H9 (cell line): ENCODE data around the gene ADCK2. TPM values are rescaled to one million over a fixed set of nuclear protein-coding genes. Genes with fewer than 3 reads are reported as not detected.

Experiments
- DNase-seq: peaks from one replicate; pipeline ENCODE4 v3.0.0-alpha.2; 2017
- H2AFZ ChIP-seq: one replicate; pipeline ENCODE4 v1.6.1; 2013; ENCODE audit warnings: mild to moderate bottlenecking, low read length, control low read depth, moderate library complexity
- H2AK5ac ChIP-seq: 2 replicates; pipeline ENCODE4 v1.6.1; 2013; ENCODE audit warnings: low read length, control low read depth, mixed read lengths; ENCODE audit not compliant: insufficient read length
- H2BK120ac ChIP-seq: one replicate; pipeline ENCODE4 v1.6.1; 2013; ENCODE audit warnings: low read depth, mild to moderate bottlenecking, low read length, control low read depth, inconsistent platforms; ENCODE audit not compliant: poor library complexity, severe bottlenecking
- H2BK12ac ChIP-seq: 2 replicates; pipeline ENCODE4 v1.6.1; 2013; ENCODE audit warnings: low read length, control low read depth, mixed read lengths, low read depth; ENCODE audit not compliant: insufficient read length
- H2BK15ac ChIP-seq: 2 replicates; pipeline ENCODE4 v1.6.1; 2013; ENCODE audit warnings: low read depth, low read length, control low read depth
- H2BK20ac ChIP-seq: one replicate; pipeline ENCODE4 v1.6.1; 2013; ENCODE audit warnings: low read depth, mild to moderate bottlenecking, low read length, control low read depth, inconsistent platforms; ENCODE audit not compliant: poor library complexity, severe bottlenecking
- H2BK5ac ChIP-seq: 2 replicates; pipeline ENCODE4 v1.6.1; 2013; ENCODE audit warnings: low read length, control low read depth, mixed read lengths; ENCODE audit not compliant: insufficient read length
- H3K14ac ChIP-seq: 2 replicates; pipeline ENCODE4 v1.6.1; 2013; ENCODE audit warnings: low read length, control low read depth; ENCODE audit not compliant: insufficient read depth
- H3K18ac ChIP-seq: 2 replicates; pipeline ENCODE4 v1.6.1; 2013; ENCODE audit warnings: low read depth, mild to moderate bottlenecking, mixed read lengths, low read length, control low read depth; ENCODE audit not compliant: insufficient read length
- H3K23ac ChIP-seq: 2 replicates; pipeline ENCODE4 v1.6.1; 2013; ENCODE audit warnings: low read length, control low read depth, mixed read lengths, low read depth; ENCODE audit not compliant: insufficient read length
- H3K23me2 ChIP-seq: 2 replicates; pipeline ENCODE4 v1.6.1; 2013; ENCODE audit warnings: low read depth, mild to moderate bottlenecking, mixed read lengths, low read length, control low read depth; ENCODE audit not compliant: insufficient read length, poor library complexity, severe bottlenecking
- H3K27ac ChIP-seq: 2 replicates; pipeline ENCODE4 v1.5.1; 2013; ENCODE audit warnings: low read length, control low read depth, mixed read lengths, low read depth; ENCODE audit not compliant: insufficient read length
- H3K27me3 ChIP-seq: 2 replicates; pipeline ENCODE4 v1.6.1; 2013; ENCODE audit warnings: low read length, control low read depth, inconsistent platforms; ENCODE audit not compliant: insufficient read depth
- H3K4ac ChIP-seq: 2 replicates; pipeline ENCODE4 v1.6.1; 2013; ENCODE audit warnings: low read depth, mild to moderate bottlenecking, control low read depth, inconsistent platforms, low read length, moderate library complexity
- H3K4me1 ChIP-seq: 2 replicates; pipeline ENCODE4 v1.6.1; 2013; ENCODE audit warnings: low read length, control low read depth, inconsistent platforms; ENCODE audit not compliant: insufficient read depth
- H3K4me2 ChIP-seq: 2 replicates; pipeline ENCODE4 v1.6.1; 2013; ENCODE audit warnings: low read length, control low read depth, mixed read lengths; ENCODE audit not compliant: insufficient read length, insufficient read depth
- H3K56ac ChIP-seq: 2 replicates; pipeline ENCODE4 v1.6.1; 2013; ENCODE audit warnings: low read depth, mild to moderate bottlenecking, mixed read lengths, low read length, control low read depth; ENCODE audit not compliant: insufficient read length
- H3K79me1 ChIP-seq: 2 replicates; pipeline ENCODE4 v1.6.1; 2013; ENCODE audit warnings: low read depth, mild to moderate bottlenecking, moderate library complexity, low read length, control low read depth, inconsistent platforms; ENCODE audit not compliant: insufficient read depth, poor library complexity, severe bottlenecking
- H3K79me2 ChIP-seq: 2 replicates; pipeline ENCODE4 v1.6.1; 2013; ENCODE audit warnings: low read length, control low read depth, inconsistent platforms; ENCODE audit not compliant: insufficient read depth
- H3K9ac ChIP-seq: 2 replicates; pipeline ENCODE4 v1.6.1; 2013; ENCODE audit warnings: low read length, control low read depth, mixed read lengths; ENCODE audit not compliant: insufficient read length; ENCODE audit errors: extremely low read depth
- H3K9me3 ChIP-seq: one replicate; pipeline ENCODE4 v1.6.1; 2013; ENCODE audit warnings: low read depth, low read length, inconsistent platforms; ENCODE audit not compliant: control insufficient read depth
- H3T11ph ChIP-seq: one replicate; pipeline ENCODE4 v1.6.1; 2013; ENCODE audit warnings: mild to moderate bottlenecking, low read length, control low read depth, inconsistent platforms
- H4K20me1 ChIP-seq: one replicate; pipeline ENCODE4 v1.6.1; 2013; ENCODE audit not compliant: control insufficient read depth, insufficient read length, insufficient read depth
- H4K5ac ChIP-seq: 2 replicates; pipeline ENCODE4 v1.6.1; 2013; ENCODE audit warnings: low read depth, mild to moderate bottlenecking, mixed read lengths, low read length, control low read depth; ENCODE audit not compliant: insufficient read length
- H4K8ac ChIP-seq: replicated peaks from 2 replicates; pipeline ENCODE4 v1.6.1; 2013; ENCODE audit warnings: low read length, control low read depth, mixed read lengths, low read depth; ENCODE audit not compliant: insufficient read length
- H4K91ac ChIP-seq: 2 replicates; pipeline ENCODE4 v1.6.1; 2013; ENCODE audit warnings: low read depth, mild to moderate bottlenecking, moderate library complexity, mixed read lengths, low read length, control low read depth; ENCODE audit not compliant: insufficient read length
- H3K27ac Mint-ChIP-seq, 3 experiments: 2 replicates in 2 of 3; 3 replicates in 1 of 3; pipeline ENCODE4 v1.8.0; 2020 to 2021; ENCODE audit warnings: mixed read lengths in 3 of 3, mild to moderate bottlenecking in 1 of 3, moderate library complexity in 1 of 3
- H3K27me3 Mint-ChIP-seq: 2 replicates; pipeline ENCODE4 v1.8.0; 2021; ENCODE audit warnings: low read depth, mild to moderate bottlenecking, moderate library complexity, mixed read lengths
- H3K36me3 Mint-ChIP-seq, 3 experiments: 2 replicates in 2 of 3; 3 replicates in 1 of 3; pipeline ENCODE4 v1.8.0; 2020 to 2021; ENCODE audit warnings: low read depth in 3 of 3, mixed read lengths in 3 of 3; ENCODE audit not compliant: insufficient read depth in 1 of 3
- H3K4me1 Mint-ChIP-seq, 2 experiments: 2 replicates each; pipeline ENCODE4 v1.8.0; 2020; ENCODE audit warnings: mixed read lengths in 2 of 2
- H3K4me3 Mint-ChIP-seq, 2 experiments: 2 replicates in 1 of 2; 3 replicates in 1 of 2; pipeline ENCODE4 v1.8.0; 2020 to 2021; ENCODE audit warnings: mild to moderate bottlenecking in 2 of 2, mixed read lengths in 2 of 2, moderate library complexity in 1 of 2
- H3K9me3 Mint-ChIP-seq, 2 experiments: 2 replicates in 1 of 2; 3 replicates in 1 of 2; pipeline ENCODE4 v1.8.0; 2020; ENCODE audit warnings: mild to moderate bottlenecking in 2 of 2, mixed read lengths in 2 of 2, moderate library complexity in 1 of 2
- WGBS: extraction: QIAGEN DNeasy Blood & Tissue Kit; methylation state at CpG from one replicate; pipeline ENCODE4 v1.1.7; 2013; ENCODE audit warnings: missing lambda C conversion rate, low lambda C conversion rate, mixed read lengths; ENCODE audit not compliant: insufficient read length; ENCODE audit errors: extremely low coverage; 5-methylcytosine and 5-hydroxymethylcytosine counted together
- total RNA-seq: library from RNA; stranded (reverse); gene quantifications from 2 replicates; pipeline ENCODE4 v1.2.1, GENCODE V29; 2021
- TF ChIP-seq, protein P1 (sequence below): fragments of 200-600 bp; sonication (generic); conservative IDR thresholded peaks from 3 replicates; pipeline ENCODE4 v1.8.0; 2021; ENCODE audit warnings: antibody characterized with exemption, mild to moderate bottlenecking

Gene ADCK2
- total RNA-seq, 1 experiment from 2014 or later = 12.4 TPM

DNA sequence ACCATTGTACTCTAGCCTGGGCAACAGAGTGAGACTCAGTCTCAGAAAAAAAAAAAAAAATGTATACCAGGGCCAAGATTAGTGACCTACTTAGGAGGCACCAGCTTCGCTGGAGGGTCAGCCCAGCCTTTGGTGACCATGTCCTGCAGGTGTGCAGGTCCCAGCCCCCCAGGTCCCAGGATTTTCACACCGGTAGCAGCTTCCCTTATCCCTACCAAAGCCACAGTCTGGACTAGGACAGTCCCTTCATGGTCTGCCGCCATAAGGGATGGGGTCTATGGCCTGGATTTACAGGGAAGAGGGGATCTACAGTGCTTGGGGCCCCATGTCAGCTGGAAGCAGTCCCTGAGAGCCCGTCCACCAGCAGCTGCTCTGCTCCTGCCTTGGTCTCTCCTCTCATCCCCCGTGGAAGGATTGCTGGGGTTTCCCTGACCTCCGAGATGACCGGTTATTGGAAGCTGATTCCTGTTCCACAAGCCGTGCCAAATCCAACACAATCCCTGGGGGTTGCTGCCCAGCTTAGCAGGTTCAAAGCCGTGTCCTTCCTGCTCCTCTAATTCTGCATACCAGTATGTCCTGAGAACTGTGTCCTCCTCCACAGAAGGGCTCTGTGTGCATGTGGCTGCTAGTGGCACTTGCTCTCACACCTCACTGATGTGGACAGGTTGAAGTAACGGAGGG is 12.8 kb downstream of the ADCK2 start:
- Histone ChIP-seq H3K27ac (no peak overlapping the region), H2AFZ (no peak overlapping the region), H3K56ac (no peak overlapping the region), H3K9ac (no peak overlapping the region), H4K20me1 (no peaks in the 10 kb centered on the region), H3K23me2 (no peaks in the 10 kb centered on the region), H2BK15ac (no peak overlapping the region), H3K79me2 (no peaks in the 10 kb centered on the region), H2BK12ac (no peak overlapping the region), H3K27me3 (no peaks in the 10 kb centered on the region; the same call in 1 of the 2 replicates), H3K4me1 (no peaks in the 10 kb centered on the region), H3K18ac (no peak overlapping the region), H2BK120ac (no peak overlapping the region), H3K14ac (no peak overlapping the region), H3K23ac (no peak overlapping the region), H3K9me3 (no peaks in the 10 kb centered on the region), H3K79me1 (no peaks in the 10 kb centered on the region), H4K91ac (no peak overlapping the region), H2BK5ac (no peak overlapping the region), H2AK5ac (no peak overlapping the region), H4K8ac (no peak overlapping the region), H4K5ac (no peak overlapping the region), H3K4ac (no peak overlapping the region), H3T11ph (no peak overlapping the region), H3K4me2 (no peak overlapping the region), H2BK20ac (no peak overlapping the region)
- TF ChIP-seq, protein P1, sequence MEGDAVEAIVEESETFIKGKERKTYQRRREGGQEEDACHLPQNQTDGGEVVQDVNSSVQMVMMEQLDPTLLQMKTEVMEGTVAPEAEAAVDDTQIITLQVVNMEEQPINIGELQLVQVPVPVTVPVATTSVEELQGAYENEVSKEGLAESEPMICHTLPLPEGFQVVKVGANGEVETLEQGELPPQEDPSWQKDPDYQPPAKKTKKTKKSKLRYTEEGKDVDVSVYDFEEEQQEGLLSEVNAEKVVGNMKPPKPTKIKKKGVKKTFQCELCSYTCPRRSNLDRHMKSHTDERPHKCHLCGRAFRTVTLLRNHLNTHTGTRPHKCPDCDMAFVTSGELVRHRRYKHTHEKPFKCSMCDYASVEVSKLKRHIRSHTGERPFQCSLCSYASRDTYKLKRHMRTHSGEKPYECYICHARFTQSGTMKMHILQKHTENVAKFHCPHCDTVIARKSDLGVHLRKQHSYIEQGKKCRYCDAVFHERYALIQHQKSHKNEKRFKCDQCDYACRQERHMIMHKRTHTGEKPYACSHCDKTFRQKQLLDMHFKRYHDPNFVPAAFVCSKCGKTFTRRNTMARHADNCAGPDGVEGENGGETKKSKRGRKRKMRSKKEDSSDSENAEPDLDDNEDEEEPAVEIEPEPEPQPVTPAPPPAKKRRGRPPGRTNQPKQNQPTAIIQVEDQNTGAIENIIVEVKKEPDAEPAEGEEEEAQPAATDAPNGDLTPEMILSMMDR = no peak
- no peak overlapping the region for H3K4me3 Mint-ChIP-seq
- H3K9me3 Mint-ChIP-seq = no peaks in the 10 kb centered on the region
- H3K27ac Mint-ChIP-seq = no peak overlapping the region; a peak in 1 of 7 replicates
- DNase-seq = no peak
- peaks cover 0 to 20% (median 8%) of the 10 kb centered on the region in 3 experiments; a peak in 5 of 7 replicates for H3K36me3 Mint-ChIP-seq
- no CpG with 5 or more reads among the region's 10 CpGs for WGBS
- H3K4me1 Mint-ChIP-seq = peaks cover 0 to 7% of the 10 kb centered on the region in 2 experiments; a peak in 2 of 4 replicates
- H3K27me3 Mint-ChIP-seq = no peaks in the 10 kb centered on the region; the same call in 1 of the 2 replicates
